HG03159 (cell line): Measurements from ENCODE around the gene SEC24A.
"Not testable (repeated sequence)": the region's sequence is repeated elsewhere in the genome, so short reads cannot be mapped to it uniquely, and the experiment has no call there.

ENCODE experiments used
- ATAC-seq: cut with Tn5 transposase; IDR thresholded peaks from one replicate; pipeline ENCODE4 v1.9.1; 2021; ENCODE audit warnings: mild to moderate bottlenecking, moderate library complexity; ENCODE audit not compliant: unreplicated experiment

SEC24A gene

GRCh38 chr5:134649163-134649835 lies 714 bp downstream of the SEC24A start:
- peak; percentile 13 for ATAC-seq

GRCh38 chr5:134650660-134651059 lies 2.1 kb downstream of the SEC24A start:
- ATAC-seq = not testable (repeated sequence)

- ATAC-seq = no peak
These were observed 2.9 kb downstream of the SEC24A start for GRCh38 chr5:134651531-134651930.

GRCh38 chr5:134656690-134657089 lies 8.1 kb downstream of the SEC24A start:
- no peak for ATAC-seq

- no peak for ATAC-seq
These were observed 10.9 kb downstream of the SEC24A start for GRCh38 chr5:134659456-134659855.

- ATAC-seq = no peak
These were observed 11.3 kb downstream of the SEC24A start for GRCh38 chr5:134659922-134660321.

GRCh38 chr5:134662971-134663370 lies 14.4 kb downstream of the SEC24A start:
- no peak for ATAC-seq

GRCh38 chr5:134664448-134664847 lies 15.9 kb downstream of the SEC24A start:
- ATAC-seq = no peak

GRCh38 chr5:134673546-134673945 lies 25.0 kb downstream of the SEC24A start:
- not testable (repeated sequence) for ATAC-seq

GRCh38 chr5:134677357-134677756 lies 28.8 kb downstream of the SEC24A start:
- ATAC-seq = not testable (repeated sequence)

- ATAC-seq = not testable (repeated sequence)
These were observed 41.6 kb downstream of the SEC24A start for GRCh38 chr5:134690144-134690543.

- no peak for ATAC-seq
These were observed 44.1 kb downstream of the SEC24A start for GRCh38 chr5:134692722-134693121.

GRCh38 chr5:134708301-134708700 lies 59.7 kb downstream of the SEC24A start:
- ATAC-seq = no peak

GRCh38 chr5:134714120-134714519 lies 65.5 kb downstream of the SEC24A start:
- no peak for ATAC-seq

GRCh38 chr5:134714541-134714940 lies 66.0 kb downstream of the SEC24A start:
- no peak for ATAC-seq

GRCh38 chr5:134715466-134715865 lies 66.9 kb downstream of the SEC24A start:
- not testable (repeated sequence) for ATAC-seq

- no peak for ATAC-seq
These were observed 76.3 kb downstream of the SEC24A start for GRCh38 chr5:134724872-134725271.

- no peak for ATAC-seq
These were observed 84.2 kb downstream of the SEC24A start for GRCh38 chr5:134732819-134733218.

GRCh38 chr5:134735243-134735642 lies 86.7 kb downstream of the SEC24A start:
- ATAC-seq = no peak

GRCh38 chr5:134736173-134736812 lies 87.7 kb downstream of the SEC24A start:
- no peak for ATAC-seq

GRCh38 chr5:134738133-134738962 lies 89.8 kb downstream of the SEC24A start, which contains the start of gene CAMLG:
CAMLG (plus strand) TSS chr5:134738548; CDS start chr5:134738621, 73 bp downstream.
- peak; percentile 91 for ATAC-seq
